HG02884 (cell line): ENCODE results near the gene CDH23.

Experiments
- ATAC-seq: cut with Tn5 transposase; IDR thresholded peaks from one replicate; pipeline ENCODE4 v1.9.1; 2021; ENCODE audit warnings: mild to moderate bottlenecking, moderate library complexity; ENCODE audit not compliant: unreplicated experiment

CDH23 gene

GRCh38 chr10:71531485-71532446, 135.0 kb downstream of the CDH23 start:
- ATAC-seq: no peak

DNA sequence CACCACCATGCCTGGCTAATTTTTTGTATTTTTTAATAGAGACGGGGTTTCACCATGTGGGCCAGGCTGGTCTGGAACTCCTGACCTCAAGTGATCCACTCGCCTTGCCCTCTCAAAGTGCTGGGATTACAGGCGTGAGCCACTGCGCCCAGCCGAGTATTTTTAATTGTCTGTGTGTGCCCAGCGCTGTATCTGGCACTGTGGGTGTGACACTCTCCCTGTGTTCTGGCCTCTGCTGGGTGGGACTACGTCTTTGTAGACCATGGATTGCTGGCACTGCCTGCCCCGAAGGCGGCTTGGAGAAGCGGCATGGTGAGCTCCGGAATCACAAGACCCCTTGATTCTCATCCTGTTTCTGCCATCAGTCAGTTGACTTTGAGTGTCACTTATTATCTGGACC, 136.2 kb downstream of the CDH23 start:
- no peak for ATAC-seq

GRCh38 chr10:71533936-71534335, 137.2 kb downstream of the CDH23 start:
- ATAC-seq: no peak

GRCh38 chr10:71534568-71535194, 138.0 kb downstream of the CDH23 start:
- no peak for ATAC-seq

GRCh38 chr10:71536332-71536731, 139.6 kb downstream of the CDH23 start:
- ATAC-seq: no peak

DNA sequence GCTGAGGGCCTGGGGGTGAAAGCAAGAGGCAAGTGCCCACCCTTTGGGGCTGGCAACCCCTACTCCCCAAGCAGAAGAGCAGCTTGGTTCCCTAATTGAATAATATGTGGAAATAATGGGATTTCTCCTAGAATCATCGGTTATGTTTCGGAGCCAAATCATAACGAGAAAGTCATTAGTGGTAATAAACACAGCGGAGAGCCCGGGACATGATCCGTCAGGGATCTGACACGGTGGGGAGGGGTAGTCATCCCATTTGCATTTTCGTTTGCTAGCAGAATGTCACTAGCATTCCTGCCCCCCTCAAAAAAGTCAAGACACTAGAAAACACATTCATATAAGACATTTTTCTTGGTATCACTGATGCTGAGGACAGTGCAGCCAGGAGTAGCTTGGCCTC, 140.4 kb downstream of the CDH23 start:
- no peak for ATAC-seq

DNA sequence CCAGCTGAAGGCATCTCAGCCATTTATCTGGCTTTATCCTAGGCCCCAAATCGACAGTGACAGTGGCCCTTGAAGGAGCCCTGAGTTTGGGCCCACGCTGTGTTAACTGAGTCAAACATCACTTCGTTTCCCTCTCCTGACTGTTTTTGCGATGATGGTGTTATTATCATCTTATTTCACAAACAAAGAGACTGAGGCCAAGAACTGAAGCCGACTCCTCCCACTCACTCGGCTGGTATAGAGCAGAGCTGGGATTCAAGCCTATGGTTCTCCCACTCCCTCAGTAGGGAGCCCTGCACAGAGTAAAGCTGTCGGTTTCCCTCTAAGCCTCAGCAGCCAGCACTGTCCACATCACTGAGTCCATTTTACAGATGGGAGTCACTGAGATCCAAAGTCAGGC, 141.0 kb downstream of the CDH23 start:
- ATAC-seq: no peak

GRCh38 chr10:71538608-71539260, 142.0 kb downstream of the CDH23 start:
- ATAC-seq: no peak

DNA sequence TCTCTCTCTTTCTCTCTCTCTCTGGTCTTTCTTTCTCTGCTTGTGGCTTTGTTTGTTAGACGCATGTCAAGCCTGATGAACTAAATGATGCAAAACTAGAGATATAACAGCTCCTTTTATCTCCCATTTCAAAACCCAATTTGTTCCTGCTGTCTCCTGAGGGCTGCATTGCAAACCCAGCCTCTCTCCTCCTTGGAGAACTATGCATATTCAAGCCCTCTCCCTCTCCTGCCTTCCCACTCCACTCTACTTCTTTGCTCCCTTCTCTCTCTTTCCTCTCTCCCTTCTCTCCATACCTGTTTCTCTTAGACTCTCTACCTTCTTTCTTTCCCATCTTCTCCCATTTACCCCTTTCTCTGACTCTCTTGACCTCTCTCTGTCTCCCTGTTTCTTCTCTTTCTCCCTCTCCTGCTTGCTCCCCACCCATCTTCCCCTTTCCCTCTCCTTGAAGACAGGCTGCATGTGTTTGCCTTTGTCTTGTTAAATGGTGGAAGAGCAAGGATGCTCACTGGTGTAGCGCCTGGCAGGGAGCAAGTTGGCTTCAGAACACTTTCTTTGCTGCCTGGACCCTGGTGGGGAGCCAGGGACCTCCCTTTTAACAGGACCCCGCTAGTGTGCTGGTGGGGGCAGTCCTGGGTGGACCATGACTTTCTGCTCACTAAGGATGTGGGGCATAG, 142.9 kb downstream of the CDH23 start:
- no peak for ATAC-seq

GRCh38 chr10:71542478-71542877, 145.8 kb downstream of the CDH23 start:
- ATAC-seq: no peak

GRCh38 chr10:71543608-71544170, 147.0 kb downstream of the CDH23 start:
- no peak for ATAC-seq

DNA sequence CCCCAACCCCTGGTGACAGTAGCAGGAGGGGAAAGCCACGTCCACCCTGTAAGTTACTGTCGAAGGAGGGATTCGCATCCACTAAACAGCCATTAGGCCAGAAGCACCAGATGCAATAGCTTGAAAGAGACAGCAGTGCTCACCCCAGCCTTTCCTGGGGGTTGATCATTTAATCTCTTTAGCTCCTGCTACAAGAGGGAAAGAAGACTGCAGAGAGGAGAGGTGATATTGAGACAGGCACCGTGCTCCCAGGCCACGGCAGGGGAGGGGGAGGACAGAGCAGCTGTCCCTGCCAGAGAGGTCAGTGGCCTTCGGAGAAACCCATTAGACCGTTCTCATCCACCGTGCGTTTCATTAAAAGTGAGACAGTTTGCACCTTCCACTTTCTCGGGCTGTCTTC, 148.3 kb downstream of the CDH23 start:
- ATAC-seq: no peak

GRCh38 chr10:71546220-71546619, 149.5 kb downstream of the CDH23 start:
- no peak for ATAC-seq

- no peak for ATAC-seq
These were observed 150.6 kb downstream of the CDH23 start for GRCh38 chr10:71547312-71547711.

- ATAC-seq: no peak
These were observed 151.4 kb downstream of the CDH23 start for GRCh38 chr10:71547876-71548846.

DNA sequence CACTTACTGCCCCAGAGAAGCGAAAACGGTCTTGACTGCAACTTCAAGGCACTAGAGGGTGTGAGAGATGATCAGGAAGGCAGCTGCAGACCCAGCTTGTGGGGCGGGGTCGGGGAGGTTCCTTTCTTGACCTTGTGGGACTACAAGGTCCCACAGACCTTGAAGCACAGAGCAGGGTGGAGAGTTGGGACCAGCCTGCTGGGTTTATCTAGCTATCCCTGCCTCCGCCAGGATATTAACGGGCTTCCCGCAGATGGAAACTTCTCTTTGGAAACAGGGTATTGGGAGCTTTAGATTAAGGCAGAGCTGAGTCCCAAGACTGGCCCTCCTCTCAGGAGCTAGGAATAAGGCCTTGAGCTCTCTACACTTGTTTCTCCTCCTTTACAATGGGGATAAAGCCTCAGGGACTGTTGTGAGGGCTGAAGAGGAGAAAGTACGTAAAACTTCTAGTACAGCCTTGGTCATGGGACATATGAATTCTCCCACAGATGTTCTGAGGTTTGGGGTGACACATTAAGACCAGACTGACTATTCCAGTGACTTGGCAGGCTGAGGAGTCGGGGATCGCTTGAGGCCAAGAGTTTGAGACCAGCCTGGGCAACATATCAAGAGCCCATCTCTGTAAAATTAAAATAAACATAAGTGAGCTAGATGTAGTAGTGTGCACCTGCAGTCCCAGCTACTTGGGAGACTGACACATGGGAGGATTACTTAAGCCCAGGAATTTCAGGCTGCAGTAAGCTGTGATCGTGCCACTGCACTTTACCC, 153.2 kb downstream of the CDH23 start:
- ATAC-seq: no peak

- no peak for ATAC-seq
These were observed 153.9 kb downstream of the CDH23 start for GRCh38 chr10:71550628-71551027.

- ATAC-seq: no peak
These were observed 155.2 kb downstream of the CDH23 start for GRCh38 chr10:71551970-71552369.

DNA sequence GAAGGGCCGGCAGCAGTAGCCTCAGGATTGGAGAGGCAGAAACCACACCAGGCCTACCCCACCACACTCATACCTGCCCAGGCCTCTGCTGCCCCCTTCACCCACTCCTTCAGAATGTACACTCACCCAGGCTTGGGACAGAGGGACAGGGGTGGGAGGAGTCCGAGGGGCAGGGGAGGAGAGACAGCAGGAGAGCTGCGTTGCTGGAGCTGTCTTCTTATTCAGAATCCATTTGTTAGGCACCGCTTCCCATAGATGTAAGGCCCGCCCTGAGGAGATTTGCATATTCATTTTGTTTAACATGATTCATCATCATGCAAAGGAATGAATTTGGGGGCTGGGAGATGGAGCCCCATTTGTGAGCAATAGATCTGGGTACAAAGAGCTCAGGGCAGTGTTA, 156.7 kb downstream of the CDH23 start:
- no peak for ATAC-seq
